ENCODE results near the gene RNF128.
"Not testable (repeated sequence)": the region's sequence is repeated elsewhere in the genome, so short reads cannot be mapped to it uniquely, and the experiment has no call there.

Gene RNF128

DNA sequence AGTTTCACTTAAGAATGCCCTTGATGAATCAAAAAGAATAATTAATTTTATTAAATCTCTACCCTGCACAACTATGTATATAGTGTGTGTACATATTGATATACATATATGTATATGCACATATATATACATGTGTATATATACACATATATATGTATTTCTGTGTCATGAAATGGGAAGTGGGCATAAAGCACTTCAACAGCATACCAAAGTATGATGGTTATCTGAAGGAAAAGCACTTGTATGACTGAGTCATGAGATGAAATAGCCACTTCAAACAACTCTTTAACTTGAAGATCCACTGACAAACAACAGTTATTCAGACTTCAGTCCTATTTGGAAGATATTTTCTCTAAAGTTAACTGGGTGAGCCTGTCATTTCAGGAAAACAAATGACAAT is 16.3 kb downstream of the RNF128 start:
- Histone ChIP-seq H3K4me1 (ENCODE audit: control extremely low read depth in 1 of 4, control insufficient read depth in 4 of 4, insufficient read depth in 4 of 4, low read length in 3 of 4) (no peaks in the 10 kb centered on the region), H3K9me3 (ENCODE audit: control extremely low read depth in 1 of 5, control insufficient read depth in 4 of 5, insufficient read depth in 2 of 5, low read depth in 1 of 5, low read length in 4 of 5) (no peaks in the 10 kb centered on the region), H3K27me3 (replicated peaks in 2 of 5; ENCODE audit: control insufficient read depth in 4 of 5, insufficient read depth in 5 of 5, low read length in 4 of 5) (no peaks in the 10 kb centered on the region), H3K27ac (ENCODE audit: insufficient read depth in 1 of 2, low read depth in 1 of 2, low read length in 2 of 2, poor library complexity in 1 of 2, severe bottlenecking in 2 of 2) (no peak overlapping the region), H3K4me3 (ENCODE audit: control insufficient read depth in 1 of 7, extremely low read depth in 1 of 7, insufficient read depth in 4 of 7, low read depth in 2 of 7, low read length in 6 of 7) (no peak overlapping the region), H3K36me3 (ENCODE audit: control insufficient read depth in 4 of 4, insufficient read depth in 4 of 4, low read length in 3 of 4) (no peaks in the 10 kb centered on the region)
- DNase-seq: no peak
- CTCF ChIA-PET: no interaction called here
- POLR2A ChIA-PET: no interaction called here

DNA sequence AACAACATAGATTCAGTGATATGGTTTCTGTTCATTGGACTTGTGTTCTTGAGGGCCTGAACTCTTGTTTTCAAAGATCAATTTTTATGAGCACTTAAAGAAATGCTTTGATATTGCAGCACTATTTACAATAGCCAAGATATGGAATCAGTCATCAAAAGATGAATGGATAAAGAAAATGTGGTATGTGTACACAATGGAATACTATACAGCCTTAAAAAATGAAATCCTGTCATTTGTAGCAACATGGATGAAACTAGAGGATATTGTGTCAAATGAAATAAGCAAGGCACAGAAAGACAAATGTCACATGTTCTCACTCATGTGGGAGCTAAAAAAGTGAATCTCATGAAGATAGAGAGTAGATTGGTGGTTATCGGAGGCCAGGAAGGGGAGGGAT is 21.9 kb downstream of the RNF128 start:
- H3K36me3 ChIP-seq (ENCODE audit: control insufficient read depth in 4 of 4, insufficient read depth in 4 of 4, low read length in 3 of 4): no peaks in the 10 kb centered on the region
- DNase-seq: no peak
- ChIA-PET POLR2A (no interaction called here), CTCF (no interaction called here)
- no peak overlapping the region for H3K27ac ChIP-seq (ENCODE audit: insufficient read depth in 1 of 2, low read depth in 1 of 2, low read length in 2 of 2, poor library complexity in 1 of 2, severe bottlenecking in 2 of 2)
- no peaks in the 10 kb centered on the region for H3K27me3 ChIP-seq (replicated peaks in 2 of 5; ENCODE audit: control insufficient read depth in 4 of 5, insufficient read depth in 5 of 5, low read length in 4 of 5)
- no peaks in the 10 kb centered on the region for H3K4me1 ChIP-seq (ENCODE audit: control extremely low read depth in 1 of 4, control insufficient read depth in 4 of 4, insufficient read depth in 4 of 4, low read length in 3 of 4)
- H3K9me3 ChIP-seq (ENCODE audit: control extremely low read depth in 1 of 5, control insufficient read depth in 4 of 5, insufficient read depth in 2 of 5, low read depth in 1 of 5, low read length in 4 of 5): peaks cover 0 to 3% (median 0%) of the 10 kb centered on the region in 5 experiments
- no peak overlapping the region for H3K4me3 ChIP-seq (ENCODE audit: control insufficient read depth in 1 of 7, extremely low read depth in 1 of 7, insufficient read depth in 4 of 7, low read depth in 2 of 7, low read length in 6 of 7)
- no CpG with 5 or more reads among the region's 1 CpG for WGBS (ENCODE audit: insufficient coverage)

DNA sequence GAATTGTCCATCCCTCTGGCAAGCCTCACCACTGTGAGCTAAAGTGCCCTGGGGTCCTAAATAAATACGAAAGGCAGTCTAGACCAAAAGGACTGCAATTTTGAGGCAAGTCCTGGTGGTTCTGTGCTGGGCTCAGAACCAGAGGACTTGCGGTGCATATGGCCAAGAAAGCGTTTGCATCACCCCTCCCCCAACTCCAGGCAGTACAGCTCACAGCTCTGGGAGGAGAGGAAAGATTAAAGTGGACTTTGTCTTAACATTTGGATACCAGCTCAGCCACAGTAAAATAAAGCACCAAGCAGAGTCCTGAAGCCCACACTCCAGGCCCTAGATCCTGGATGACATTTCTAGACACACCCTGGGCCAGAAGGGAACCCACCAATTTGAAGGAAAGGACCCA is 24.9 kb downstream of the RNF128 start:
- H3K27me3 ChIP-seq (replicated peaks in 2 of 5; ENCODE audit: control insufficient read depth in 4 of 5, insufficient read depth in 5 of 5, low read length in 4 of 5): no peaks in the 10 kb centered on the region
- POLR2A ChIA-PET: no interaction called here
- CTCF ChIA-PET: interaction anchor here (1.2 kb wide), 1 partner anchor 270 kb away, joined by 3 read pairs; no protein-coding TSS in a partner anchor
- no peaks in the 10 kb centered on the region for H3K4me1 ChIP-seq (ENCODE audit: control extremely low read depth in 1 of 4, control insufficient read depth in 4 of 4, insufficient read depth in 4 of 4, low read length in 3 of 4)
- H3K27ac ChIP-seq (ENCODE audit: insufficient read depth in 1 of 2, low read depth in 1 of 2, low read length in 2 of 2, poor library complexity in 1 of 2, severe bottlenecking in 2 of 2): no peak overlapping the region
- peaks cover 0 to 3% (median 0%) of the 10 kb centered on the region in 5 experiments for H3K9me3 ChIP-seq (ENCODE audit: control extremely low read depth in 1 of 5, control insufficient read depth in 4 of 5, insufficient read depth in 2 of 5, low read depth in 1 of 5, low read length in 4 of 5)
- DNase-seq: no peak
- WGBS (ENCODE audit: insufficient coverage): 54% methylated on average over 1 of the region's 3 CpGs
- H3K4me3 ChIP-seq (ENCODE audit: control insufficient read depth in 1 of 7, extremely low read depth in 1 of 7, insufficient read depth in 4 of 7, low read depth in 2 of 7, low read length in 6 of 7): no peak overlapping the region
- no peaks in the 10 kb centered on the region for H3K36me3 ChIP-seq (ENCODE audit: control insufficient read depth in 4 of 4, insufficient read depth in 4 of 4, low read length in 3 of 4)

DNA sequence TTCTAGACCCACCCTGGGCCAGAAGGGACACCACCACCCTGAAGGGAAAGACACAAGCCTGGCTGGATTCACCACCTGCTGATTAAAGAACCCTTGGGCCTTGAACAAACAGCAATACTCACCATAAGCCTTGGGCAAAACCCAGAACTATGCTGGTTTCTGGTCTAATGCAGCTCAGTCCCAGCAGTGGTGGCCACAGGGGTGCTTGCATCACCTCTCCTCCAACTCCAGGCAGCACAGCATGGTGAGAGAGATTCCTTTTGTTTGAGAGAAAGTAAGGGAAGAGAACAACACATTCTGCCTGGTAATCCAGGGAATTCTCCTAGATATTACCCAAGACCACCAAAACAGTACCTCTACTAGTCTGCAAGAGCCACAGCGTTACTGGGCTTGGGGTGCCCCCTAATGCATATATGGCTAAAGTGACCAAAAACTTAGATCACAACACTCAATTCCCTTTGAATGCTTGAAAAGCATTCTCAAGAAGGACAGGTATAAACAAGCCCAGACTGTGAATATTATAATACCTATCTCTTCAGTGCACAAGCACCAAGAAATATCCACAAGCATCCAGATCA is 25.7 kb downstream of the RNF128 start:
- Histone ChIP-seq H3K4me1 (ENCODE audit: control extremely low read depth in 1 of 4, control insufficient read depth in 4 of 4, insufficient read depth in 4 of 4, low read length in 3 of 4) (no peaks in the 10 kb centered on the region), H3K4me3 (ENCODE audit: control insufficient read depth in 1 of 7, extremely low read depth in 1 of 7, insufficient read depth in 4 of 7, low read depth in 2 of 7, low read length in 6 of 7) (no peak overlapping the region), H3K36me3 (ENCODE audit: control insufficient read depth in 4 of 4, insufficient read depth in 4 of 4, low read length in 3 of 4) (no peaks in the 10 kb centered on the region), H3K27ac (ENCODE audit: insufficient read depth in 1 of 2, low read depth in 1 of 2, low read length in 2 of 2, poor library complexity in 1 of 2, severe bottlenecking in 2 of 2) (no peak overlapping the region), H3K9me3 (ENCODE audit: control extremely low read depth in 1 of 5, control insufficient read depth in 4 of 5, insufficient read depth in 2 of 5, low read depth in 1 of 5, low read length in 4 of 5) (peaks cover 0 to 3% (median 0%) of the 10 kb centered on the region in 5 experiments), H3K27me3 (replicated peaks in 2 of 5; ENCODE audit: control insufficient read depth in 4 of 5, insufficient read depth in 5 of 5, low read length in 4 of 5) (no peaks in the 10 kb centered on the region)
- peak in 1 of 3 donors; percentile 4 for DNase-seq
- ChIA-PET POLR2A (no interaction called here), CTCF (interaction anchor here (1.2 kb wide), 1 partner anchor 271 kb away, joined by 3 read pairs; no protein-coding TSS in a partner anchor)
- WGBS (ENCODE audit: insufficient coverage): 50% methylated on average over 1 of the region's 1 CpG

DNA sequence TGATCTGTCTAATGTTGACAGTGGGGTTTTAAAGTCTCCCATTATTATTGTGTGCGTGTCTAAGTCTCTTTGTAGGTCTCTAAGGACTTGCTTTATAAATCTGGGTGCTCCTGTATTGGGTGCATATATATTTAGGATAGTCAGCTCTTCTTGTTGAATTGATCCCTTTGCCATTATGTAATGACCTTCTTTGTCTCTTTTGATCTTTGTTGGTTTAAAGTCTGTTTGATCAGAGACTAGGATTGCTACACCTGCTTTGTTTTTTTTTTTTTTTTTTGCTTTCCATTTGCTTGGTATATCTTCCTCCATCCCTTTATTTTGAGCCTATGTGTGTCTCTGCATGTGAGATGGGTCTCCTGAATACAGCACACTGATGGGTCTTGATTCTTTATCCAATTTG is 42.8 kb downstream of the RNF128 start:
- DNase-seq; H3K4me1 ChIP-seq (ENCODE audit: control extremely low read depth in 1 of 4, control insufficient read depth in 4 of 4, insufficient read depth in 4 of 4, low read length in 3 of 4); H3K4me3 ChIP-seq (ENCODE audit: control insufficient read depth in 1 of 7, extremely low read depth in 1 of 7, insufficient read depth in 4 of 7, low read depth in 2 of 7, low read length in 6 of 7); H3K9me3 ChIP-seq (ENCODE audit: control extremely low read depth in 1 of 5, control insufficient read depth in 4 of 5, insufficient read depth in 2 of 5, low read depth in 1 of 5, low read length in 4 of 5); H3K27ac ChIP-seq (ENCODE audit: insufficient read depth in 1 of 2, low read depth in 1 of 2, low read length in 2 of 2, poor library complexity in 1 of 2, severe bottlenecking in 2 of 2); H3K27me3 ChIP-seq (replicated peaks in 2 of 5; ENCODE audit: control insufficient read depth in 4 of 5, insufficient read depth in 5 of 5, low read length in 4 of 5); CTCF ChIA-PET; H3K36me3 ChIP-seq (ENCODE audit: control insufficient read depth in 4 of 4, insufficient read depth in 4 of 4, low read length in 3 of 4); POLR2A ChIA-PET: not testable (repeated sequence)
- WGBS (ENCODE audit: insufficient coverage): no CpG with 5 or more reads among the region's 1 CpG

GRCh38 chrX:106774981-106775380 is 48.5 kb downstream of the RNF128 start:
- H3K36me3 ChIP-seq (ENCODE audit: control insufficient read depth in 4 of 4, insufficient read depth in 4 of 4, low read length in 3 of 4): no peaks in the 10 kb centered on the region
- WGBS (ENCODE audit: insufficient coverage): 65% methylated on average over 2 of the region's 2 CpGs
- no peaks in the 10 kb centered on the region for H3K27me3 ChIP-seq (replicated peaks in 2 of 5; ENCODE audit: control insufficient read depth in 4 of 5, insufficient read depth in 5 of 5, low read length in 4 of 5)
- no peak for DNase-seq
- H3K4me3 ChIP-seq (ENCODE audit: control insufficient read depth in 1 of 7, extremely low read depth in 1 of 7, insufficient read depth in 4 of 7, low read depth in 2 of 7, low read length in 6 of 7): no peak overlapping the region
- ChIA-PET POLR2A (no interaction called here), CTCF (no interaction called here)
- H3K9me3 ChIP-seq (ENCODE audit: control extremely low read depth in 1 of 5, control insufficient read depth in 4 of 5, insufficient read depth in 2 of 5, low read depth in 1 of 5, low read length in 4 of 5): no peaks in the 10 kb centered on the region
- H3K4me1 ChIP-seq (ENCODE audit: control extremely low read depth in 1 of 4, control insufficient read depth in 4 of 4, insufficient read depth in 4 of 4, low read length in 3 of 4): no peaks in the 10 kb centered on the region
- H3K27ac ChIP-seq (ENCODE audit: insufficient read depth in 1 of 2, low read depth in 1 of 2, low read length in 2 of 2, poor library complexity in 1 of 2, severe bottlenecking in 2 of 2): no peak overlapping the region

GRCh38 chrX:106780264-106780663 is 53.8 kb downstream of the RNF128 start:
- H3K4me1 ChIP-seq (ENCODE audit: control extremely low read depth in 1 of 4, control insufficient read depth in 4 of 4, insufficient read depth in 4 of 4, low read length in 3 of 4): no peaks in the 10 kb centered on the region
- ChIA-PET CTCF (interaction anchor here (1.3 kb wide), 1 partner anchor 365 kb away, joined by 4 read pairs; no protein-coding TSS in a partner anchor), POLR2A (no interaction called here)
- H3K9me3 ChIP-seq (ENCODE audit: control extremely low read depth in 1 of 5, control insufficient read depth in 4 of 5, insufficient read depth in 2 of 5, low read depth in 1 of 5, low read length in 4 of 5): no peaks in the 10 kb centered on the region
- H3K36me3 ChIP-seq (ENCODE audit: control insufficient read depth in 4 of 4, insufficient read depth in 4 of 4, low read length in 3 of 4): no peaks in the 10 kb centered on the region
- H3K27ac ChIP-seq (ENCODE audit: insufficient read depth in 1 of 2, low read depth in 1 of 2, low read length in 2 of 2, poor library complexity in 1 of 2, severe bottlenecking in 2 of 2): no peak overlapping the region
- H3K4me3 ChIP-seq (ENCODE audit: control insufficient read depth in 1 of 7, extremely low read depth in 1 of 7, insufficient read depth in 4 of 7, low read depth in 2 of 7, low read length in 6 of 7): no peak overlapping the region
- WGBS (ENCODE audit: insufficient coverage): 33% methylated on average over 1 of the region's 2 CpGs
- peaks cover 0 to 8% (median 0%) of the 10 kb centered on the region in 5 experiments for H3K27me3 ChIP-seq (replicated peaks in 2 of 5; ENCODE audit: control insufficient read depth in 4 of 5, insufficient read depth in 5 of 5, low read length in 4 of 5)
- DNase-seq: no peak
